ENCODE results near the gene LTN1. TPM values are rescaled to one million over a fixed set of nuclear protein-coding genes. Genes with fewer than 3 reads are reported as not detected.

LTN1 gene
- total RNA-seq, 2 donors from 2014 or later = 24.2 to 30.0 TPM

DNA sequence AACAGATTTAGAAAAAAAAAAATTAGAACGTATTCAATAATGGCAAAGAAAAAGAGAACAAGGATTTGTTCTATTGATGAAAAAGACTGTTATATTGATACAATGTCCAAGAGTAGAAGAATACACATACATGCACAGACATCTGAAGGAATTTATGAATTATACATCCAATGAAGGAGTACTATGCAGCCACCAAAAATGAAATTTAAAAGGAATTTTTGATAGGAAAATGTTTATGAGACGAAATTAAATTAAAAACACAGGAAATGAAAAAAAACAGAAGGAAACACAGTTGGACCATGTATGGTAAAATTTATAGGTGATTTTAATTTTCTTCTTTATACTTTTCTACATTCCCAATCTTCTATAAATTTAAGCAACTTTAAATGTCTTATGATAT, 110.3 kb downstream of the LTN1 start:
- Mint-ChIP-seq H3K36me3 (ENCODE audit: low read depth) (peaks cover 4% of the 10 kb centered on the region), H3K27me3 (no peaks in the 10 kb centered on the region), H3K4me3 (no peak overlapping the region), H3K4me1 (peaks cover 11% of the 10 kb centered on the region), H3K27ac (no peak overlapping the region)
- H3K9me3 ChIP-seq (ENCODE audit: control insufficient read depth, low read length, poor library complexity, severe bottlenecking) = no peaks in the 10 kb centered on the region
- ATAC-seq (no peak), DNase-seq (no peak)

Other genes with a start within 250 kb of the LTN1 start
- 1 to 10 TPM; 4.1 to 4.7 TPM for gene RWDD2B, start 26.5 kb upstream of the LTN1 start, total RNA-seq
- gene USP16, start 31.8 kb upstream of the LTN1 start, total RNA-seq = 10 to 100 TPM; 65.5 to 75.3 TPM
- gene CCT8, start 80.8 kb upstream of the LTN1 start, total RNA-seq = 100 to 1,000 TPM in 1 of 2 donors, 10 to 100 TPM in 1; 90.3 to 109 TPM
- gene MAP3K7CL, start 137.8 kb upstream of the LTN1 start, total RNA-seq = 10 to 100 TPM; 11.6 to 85.3 TPM

All from T-helper 17 cell (primary cell).